ENCODE results near the gene TECPR1.

- TF ChIP-seq CTCF (IDR thresholded peaks at IDR 0.05 in 4 of 5, conservative IDR thresholded peaks at IDR 0.05 in 1 of 5): no peak
- TF ChIP-seq POLR2A (IDR thresholded peaks at IDR 0.05): no peak
These were observed 2.9 kb downstream of the TECPR1 start for GRCh38 chr7:98249106-98249505.
